H9 (cell line): ENCODE data around the gene ALDH1A3. TPM values are rescaled to one million over a fixed set of nuclear protein-coding genes. Genes with fewer than 3 reads are reported as not detected.

Source experiments
- DNase-seq: peaks from one replicate; pipeline ENCODE4 v3.0.0-alpha.2; 2017
- H2AFZ ChIP-seq: one replicate; pipeline ENCODE4 v1.6.1; 2013; ENCODE audit warnings: mild to moderate bottlenecking, low read length, control low read depth, moderate library complexity
- H2AK5ac ChIP-seq: 2 replicates; pipeline ENCODE4 v1.6.1; 2013; ENCODE audit warnings: low read length, control low read depth, mixed read lengths; ENCODE audit not compliant: insufficient read length
- H2BK120ac ChIP-seq: one replicate; pipeline ENCODE4 v1.6.1; 2013; ENCODE audit warnings: low read depth, mild to moderate bottlenecking, low read length, control low read depth, inconsistent platforms; ENCODE audit not compliant: poor library complexity, severe bottlenecking
- H2BK12ac ChIP-seq: 2 replicates; pipeline ENCODE4 v1.6.1; 2013; ENCODE audit warnings: low read length, control low read depth, mixed read lengths, low read depth; ENCODE audit not compliant: insufficient read length
- H2BK15ac ChIP-seq: 2 replicates; pipeline ENCODE4 v1.6.1; 2013; ENCODE audit warnings: low read depth, low read length, control low read depth
- H2BK20ac ChIP-seq: one replicate; pipeline ENCODE4 v1.6.1; 2013; ENCODE audit warnings: low read depth, mild to moderate bottlenecking, low read length, control low read depth, inconsistent platforms; ENCODE audit not compliant: poor library complexity, severe bottlenecking
- H2BK5ac ChIP-seq: 2 replicates; pipeline ENCODE4 v1.6.1; 2013; ENCODE audit warnings: low read length, control low read depth, mixed read lengths; ENCODE audit not compliant: insufficient read length
- H3K14ac ChIP-seq: 2 replicates; pipeline ENCODE4 v1.6.1; 2013; ENCODE audit warnings: low read length, control low read depth; ENCODE audit not compliant: insufficient read depth
- H3K18ac ChIP-seq: 2 replicates; pipeline ENCODE4 v1.6.1; 2013; ENCODE audit warnings: low read depth, mild to moderate bottlenecking, mixed read lengths, low read length, control low read depth; ENCODE audit not compliant: insufficient read length
- H3K23ac ChIP-seq: 2 replicates; pipeline ENCODE4 v1.6.1; 2013; ENCODE audit warnings: low read length, control low read depth, mixed read lengths, low read depth; ENCODE audit not compliant: insufficient read length
- H3K23me2 ChIP-seq: 2 replicates; pipeline ENCODE4 v1.6.1; 2013; ENCODE audit warnings: low read depth, mild to moderate bottlenecking, mixed read lengths, low read length, control low read depth; ENCODE audit not compliant: insufficient read length, poor library complexity, severe bottlenecking
- H3K27ac ChIP-seq: 2 replicates; pipeline ENCODE4 v1.5.1; 2013; ENCODE audit warnings: low read length, control low read depth, mixed read lengths, low read depth; ENCODE audit not compliant: insufficient read length
- H3K27me3 ChIP-seq: 2 replicates; pipeline ENCODE4 v1.6.1; 2013; ENCODE audit warnings: low read length, control low read depth, inconsistent platforms; ENCODE audit not compliant: insufficient read depth
- H3K4ac ChIP-seq: 2 replicates; pipeline ENCODE4 v1.6.1; 2013; ENCODE audit warnings: low read depth, mild to moderate bottlenecking, control low read depth, inconsistent platforms, low read length, moderate library complexity
- H3K4me1 ChIP-seq: 2 replicates; pipeline ENCODE4 v1.6.1; 2013; ENCODE audit warnings: low read length, control low read depth, inconsistent platforms; ENCODE audit not compliant: insufficient read depth
- H3K4me2 ChIP-seq: 2 replicates; pipeline ENCODE4 v1.6.1; 2013; ENCODE audit warnings: low read length, control low read depth, mixed read lengths; ENCODE audit not compliant: insufficient read length, insufficient read depth
- H3K56ac ChIP-seq: 2 replicates; pipeline ENCODE4 v1.6.1; 2013; ENCODE audit warnings: low read depth, mild to moderate bottlenecking, mixed read lengths, low read length, control low read depth; ENCODE audit not compliant: insufficient read length
- H3K79me1 ChIP-seq: 2 replicates; pipeline ENCODE4 v1.6.1; 2013; ENCODE audit warnings: low read depth, mild to moderate bottlenecking, moderate library complexity, low read length, control low read depth, inconsistent platforms; ENCODE audit not compliant: insufficient read depth, poor library complexity, severe bottlenecking
- H3K79me2 ChIP-seq: 2 replicates; pipeline ENCODE4 v1.6.1; 2013; ENCODE audit warnings: low read length, control low read depth, inconsistent platforms; ENCODE audit not compliant: insufficient read depth
- H3K9ac ChIP-seq: 2 replicates; pipeline ENCODE4 v1.6.1; 2013; ENCODE audit warnings: low read length, control low read depth, mixed read lengths; ENCODE audit not compliant: insufficient read length; ENCODE audit errors: extremely low read depth
- H3K9me3 ChIP-seq: one replicate; pipeline ENCODE4 v1.6.1; 2013; ENCODE audit warnings: low read depth, low read length, inconsistent platforms; ENCODE audit not compliant: control insufficient read depth
- H3T11ph ChIP-seq: one replicate; pipeline ENCODE4 v1.6.1; 2013; ENCODE audit warnings: mild to moderate bottlenecking, low read length, control low read depth, inconsistent platforms
- H4K20me1 ChIP-seq: one replicate; pipeline ENCODE4 v1.6.1; 2013; ENCODE audit not compliant: control insufficient read depth, insufficient read length, insufficient read depth
- H4K5ac ChIP-seq: 2 replicates; pipeline ENCODE4 v1.6.1; 2013; ENCODE audit warnings: low read depth, mild to moderate bottlenecking, mixed read lengths, low read length, control low read depth; ENCODE audit not compliant: insufficient read length
- H4K8ac ChIP-seq: replicated peaks from 2 replicates; pipeline ENCODE4 v1.6.1; 2013; ENCODE audit warnings: low read length, control low read depth, mixed read lengths, low read depth; ENCODE audit not compliant: insufficient read length
- H4K91ac ChIP-seq: 2 replicates; pipeline ENCODE4 v1.6.1; 2013; ENCODE audit warnings: low read depth, mild to moderate bottlenecking, moderate library complexity, mixed read lengths, low read length, control low read depth; ENCODE audit not compliant: insufficient read length
- H3K27ac Mint-ChIP-seq, 3 experiments: 2 replicates in 2 of 3; 3 replicates in 1 of 3; pipeline ENCODE4 v1.8.0; 2020 to 2021; ENCODE audit warnings: mixed read lengths in 3 of 3, mild to moderate bottlenecking in 1 of 3, moderate library complexity in 1 of 3
- H3K27me3 Mint-ChIP-seq: 2 replicates; pipeline ENCODE4 v1.8.0; 2021; ENCODE audit warnings: low read depth, mild to moderate bottlenecking, moderate library complexity, mixed read lengths
- H3K36me3 Mint-ChIP-seq, 3 experiments: 2 replicates in 2 of 3; 3 replicates in 1 of 3; pipeline ENCODE4 v1.8.0; 2020 to 2021; ENCODE audit warnings: low read depth in 3 of 3, mixed read lengths in 3 of 3; ENCODE audit not compliant: insufficient read depth in 1 of 3
- H3K4me1 Mint-ChIP-seq, 2 experiments: 2 replicates each; pipeline ENCODE4 v1.8.0; 2020; ENCODE audit warnings: mixed read lengths in 2 of 2
- H3K4me3 Mint-ChIP-seq, 2 experiments: 2 replicates in 1 of 2; 3 replicates in 1 of 2; pipeline ENCODE4 v1.8.0; 2020 to 2021; ENCODE audit warnings: mild to moderate bottlenecking in 2 of 2, mixed read lengths in 2 of 2, moderate library complexity in 1 of 2
- H3K9me3 Mint-ChIP-seq, 2 experiments: 2 replicates in 1 of 2; 3 replicates in 1 of 2; pipeline ENCODE4 v1.8.0; 2020; ENCODE audit warnings: mild to moderate bottlenecking in 2 of 2, mixed read lengths in 2 of 2, moderate library complexity in 1 of 2
- CTCF ChIP-seq: fragments of 200-600 bp; sonication (generic); conservative IDR thresholded peaks from 3 replicates; pipeline ENCODE4 v1.8.0; 2021; ENCODE audit warnings: antibody characterized with exemption, mild to moderate bottlenecking
- WGBS: extraction: QIAGEN DNeasy Blood & Tissue Kit; methylation state at CpG from one replicate; pipeline ENCODE4 v1.1.7; 2013; ENCODE audit warnings: missing lambda C conversion rate, low lambda C conversion rate, mixed read lengths; ENCODE audit not compliant: insufficient read length; ENCODE audit errors: extremely low coverage; 5-methylcytosine and 5-hydroxymethylcytosine counted together
- total RNA-seq: library from RNA; stranded (reverse); gene quantifications from 2 replicates; pipeline ENCODE4 v1.2.1, GENCODE V29; 2021

The ALDH1A3 gene
- total RNA-seq, 1 experiment from 2014 or later: 9.2 TPM

- H3K27ac Mint-ChIP-seq: no peak overlapping the region
- H3K27me3 ChIP-seq: peaks cover 20% of the 10 kb centered on the region
- H3K9me3 ChIP-seq: no peaks in the 10 kb centered on the region
Measured at GRCh38 chr15:100924436-100924835, 44.8 kb downstream of the ALDH1A3 start.

More at GRCh38 chr15:100924436-100924835, 44.8 kb downstream of the ALDH1A3 start:
- no peak for TF ChIP-seq CTCF
- no peak overlapping the region for H3K56ac ChIP-seq
- H2BK15ac ChIP-seq: no peak overlapping the region
- H4K5ac ChIP-seq: no peak overlapping the region
- H4K20me1 ChIP-seq: no peaks in the 10 kb centered on the region
- H3K79me2 ChIP-seq: no peaks in the 10 kb centered on the region
- no peak overlapping the region for H3K23ac ChIP-seq
- Mint-ChIP-seq H3K36me3 (no peaks in the 10 kb centered on the region), H3K4me1 (peaks cover 14 to 15% of the 10 kb centered on the region in 2 experiments), H3K4me3 (no peak overlapping the region), H3K27me3 (peaks cover 75% of the 10 kb centered on the region), H3K9me3 (no peaks in the 10 kb centered on the region; a peak in 1 of 5 replicates)
- H3K14ac ChIP-seq: no peak overlapping the region
- H4K8ac ChIP-seq: no peak overlapping the region
- H4K91ac ChIP-seq: no peak overlapping the region
- peaks cover 4% of the 10 kb centered on the region for H3K23me2 ChIP-seq
- no peak overlapping the region for H3K4me2 ChIP-seq
- no peak overlapping the region for H2AFZ ChIP-seq
- no peak for DNase-seq
- no peak overlapping the region for H3K4ac ChIP-seq
- H3K9ac ChIP-seq: no peak overlapping the region
- H3T11ph ChIP-seq: no peak overlapping the region
- no peak overlapping the region for H2BK20ac ChIP-seq
- H3K18ac ChIP-seq: no peak overlapping the region
- H3K4me1 ChIP-seq: no peaks in the 10 kb centered on the region; the same call in 1 of the 2 replicates
- no CpG with 5 or more reads among the region's 11 CpGs for WGBS
- no peak overlapping the region for H2BK5ac ChIP-seq
- no peaks in the 10 kb centered on the region for H3K79me1 ChIP-seq
- no peak overlapping the region for H2BK12ac ChIP-seq
- H2AK5ac ChIP-seq: no peak overlapping the region
- no peak overlapping the region for H3K27ac ChIP-seq
- no peak overlapping the region for H2BK120ac ChIP-seq
